Stimulated activated naive CD4-positive, alpha-beta T cell (primary cell): ENCODE results near the gene RAB11FIP2.
"Not testable (repeated sequence)": the region's sequence is repeated elsewhere in the genome, so short reads cannot be mapped to it uniquely, and the experiment has no call there.

Source experiments
- DNase-seq, 6 experiments: peaks; one replicate each; lab custom pipeline; 2025; lab: John Stamatoyannopoulos, UW

The RAB11FIP2 gene, protein sequence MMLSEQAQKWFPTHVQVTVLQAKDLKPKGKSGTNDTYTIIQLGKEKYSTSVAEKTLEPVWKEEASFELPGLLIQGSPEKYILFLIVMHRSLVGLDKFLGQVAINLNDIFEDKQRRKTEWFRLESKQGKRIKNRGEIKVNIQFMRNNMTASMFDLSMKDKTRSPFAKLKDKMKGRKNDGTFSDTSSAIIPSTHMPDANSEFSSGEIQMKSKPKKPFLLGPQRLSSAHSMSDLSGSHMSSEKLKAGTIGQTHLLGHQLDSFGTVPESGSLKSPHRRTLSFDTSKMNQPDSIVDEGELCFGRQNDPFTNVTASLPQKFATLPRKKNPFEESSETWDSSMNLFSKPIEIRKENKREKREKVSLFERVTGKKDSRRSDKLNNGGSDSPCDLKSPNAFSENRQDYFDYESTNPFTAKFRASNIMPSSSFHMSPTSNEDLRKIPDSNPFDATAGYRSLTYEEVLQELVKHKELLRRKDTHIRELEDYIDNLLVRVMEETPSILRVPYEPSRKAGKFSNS

DNA sequence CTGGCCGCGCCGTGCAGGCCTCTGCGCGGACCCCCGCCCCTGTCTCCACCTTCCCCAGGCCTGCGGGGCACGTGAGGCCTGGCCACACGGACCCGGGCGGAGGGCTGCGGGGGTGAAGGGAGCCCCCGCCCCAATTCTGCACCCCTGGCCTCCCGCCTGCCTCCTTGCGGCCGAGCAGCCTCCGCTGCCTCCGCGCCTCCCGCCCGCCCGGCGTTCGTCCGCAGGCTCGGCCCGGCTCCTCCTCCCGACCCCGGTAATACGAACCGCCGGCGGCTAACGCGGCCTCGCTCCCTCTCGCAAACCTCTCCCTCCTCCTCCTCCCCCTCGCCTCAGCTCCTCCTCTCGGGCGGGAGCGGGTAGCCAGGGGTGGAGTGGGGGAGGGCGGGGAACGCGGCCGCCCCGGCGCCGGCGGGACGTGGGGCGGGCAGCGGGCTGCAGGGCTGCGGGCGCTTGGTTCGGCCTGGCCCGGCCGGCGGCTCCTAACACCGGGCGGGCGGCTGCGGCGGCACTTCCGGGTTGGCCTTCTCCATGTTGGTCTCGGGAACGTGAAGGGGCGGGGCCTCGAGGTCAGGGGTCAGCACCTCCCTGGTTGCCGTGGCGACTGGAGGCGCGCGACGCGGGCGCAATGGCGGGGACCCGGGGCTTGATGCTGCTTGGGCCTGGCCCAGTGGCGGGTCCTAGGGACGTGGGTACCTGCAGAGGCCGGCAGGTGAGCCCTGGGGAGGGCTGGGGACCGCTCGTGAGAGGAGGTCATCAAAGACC is at the start of gene RAB11FIP2:
Gene RAB11FIP2 (minus strand): TSS at position 547 of the 762 bp plus-strand sequence. CDS start 778 bp downstream, outside the sequence.
- peak; percentile 89 to 96 (median 94) for DNase-seq

DNA sequence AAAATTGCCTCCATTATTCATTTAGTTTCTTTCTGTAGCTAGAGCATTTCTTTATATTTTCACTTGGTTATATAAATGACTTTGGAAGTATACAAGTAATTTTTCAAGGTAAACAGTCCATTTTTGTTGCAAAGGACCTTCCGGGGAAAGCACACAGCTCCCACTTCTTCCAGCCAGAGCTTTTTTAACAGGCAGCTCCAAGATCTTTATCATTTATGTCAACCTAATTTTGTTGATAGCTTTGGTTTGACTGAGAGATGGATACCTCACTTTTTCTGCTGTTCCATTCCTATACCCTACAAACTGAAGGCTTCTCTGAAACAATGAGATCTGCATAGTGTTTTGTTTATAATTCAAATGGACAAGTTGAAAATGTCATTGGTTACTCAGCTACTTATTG is 49.3 kb upstream of the RAB11FIP2 start:
- no peak for DNase-seq

DNA sequence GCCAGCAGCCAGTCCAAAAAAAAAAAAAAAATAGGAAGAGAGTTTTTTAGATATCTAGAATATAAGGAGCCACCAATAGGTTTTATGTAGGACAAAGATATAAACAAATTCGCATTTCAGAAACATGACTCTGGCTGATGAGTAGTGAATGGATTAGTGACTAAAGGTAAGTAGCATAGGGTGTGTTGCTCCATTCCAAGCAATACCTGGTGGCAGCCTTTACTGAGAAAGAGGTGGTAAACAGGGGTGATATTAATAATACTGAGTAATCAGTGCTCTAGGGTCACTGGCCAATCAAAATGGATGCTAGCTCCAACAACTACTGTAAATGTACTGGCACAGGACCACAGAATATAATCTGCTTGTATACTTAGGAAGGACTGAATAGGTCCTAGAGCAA is 45.5 kb upstream of the RAB11FIP2 start:
- no peak for DNase-seq

DNA sequence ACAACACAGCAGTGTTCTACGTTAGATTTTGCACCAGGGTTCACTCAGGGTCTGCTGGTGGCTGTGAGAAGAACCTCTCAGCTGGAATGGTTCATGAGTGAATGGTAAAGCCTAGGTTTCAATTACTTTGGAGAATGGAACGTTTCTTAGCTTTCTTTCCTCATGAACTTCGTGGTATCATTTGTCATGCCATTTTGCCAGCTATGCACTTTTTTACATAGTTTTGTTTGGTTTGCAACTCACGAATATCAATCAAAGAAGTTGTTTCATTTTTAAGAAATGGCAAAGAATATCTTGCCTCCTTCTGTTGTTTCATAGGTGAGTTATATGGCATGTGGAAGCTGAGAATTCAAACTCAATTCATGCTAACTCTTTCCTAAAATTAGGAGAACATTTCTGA is 34.1 kb upstream of the RAB11FIP2 start:
- no peak for DNase-seq

DNA sequence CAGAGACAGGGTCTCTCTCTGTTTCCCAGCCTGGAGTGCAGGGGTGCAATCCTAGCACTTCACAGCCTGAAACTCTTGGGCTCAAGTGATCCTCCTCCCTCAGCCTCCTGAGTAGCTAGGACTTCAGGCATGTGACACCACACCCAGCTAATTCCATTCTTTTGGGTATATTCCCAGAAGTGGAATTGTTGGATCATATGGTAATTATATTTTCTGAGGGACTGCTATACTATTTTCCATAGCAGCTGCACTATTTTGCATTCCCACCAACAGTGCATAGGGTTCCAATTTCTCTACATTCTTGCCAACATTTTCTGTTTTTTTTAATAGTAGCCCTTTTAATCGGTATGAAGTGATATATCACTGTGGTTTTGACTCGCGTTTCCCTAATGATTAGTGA is 30.0 kb upstream of the RAB11FIP2 start:
- no peak for DNase-seq

DNA sequence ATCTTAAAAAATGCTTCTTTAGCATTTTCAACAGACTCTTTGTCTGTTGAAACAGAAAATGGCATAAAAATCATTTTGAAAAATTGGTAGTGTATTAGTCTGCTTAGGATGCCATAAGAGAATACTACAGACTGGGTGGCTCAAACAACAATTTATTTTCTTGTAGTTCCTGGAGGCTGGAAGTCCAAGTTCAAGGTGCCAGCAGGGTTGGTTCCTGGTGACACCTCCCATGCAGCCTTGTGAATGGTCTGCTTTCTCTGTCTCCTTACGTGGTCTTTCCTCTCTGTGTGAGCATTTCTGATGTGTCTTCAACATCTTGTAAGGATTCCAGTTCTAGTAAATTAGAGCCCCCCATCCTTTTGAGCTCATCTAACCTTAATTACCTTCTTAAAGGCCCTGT is 26.1 kb upstream of the RAB11FIP2 start:
- no peak for DNase-seq

DNA sequence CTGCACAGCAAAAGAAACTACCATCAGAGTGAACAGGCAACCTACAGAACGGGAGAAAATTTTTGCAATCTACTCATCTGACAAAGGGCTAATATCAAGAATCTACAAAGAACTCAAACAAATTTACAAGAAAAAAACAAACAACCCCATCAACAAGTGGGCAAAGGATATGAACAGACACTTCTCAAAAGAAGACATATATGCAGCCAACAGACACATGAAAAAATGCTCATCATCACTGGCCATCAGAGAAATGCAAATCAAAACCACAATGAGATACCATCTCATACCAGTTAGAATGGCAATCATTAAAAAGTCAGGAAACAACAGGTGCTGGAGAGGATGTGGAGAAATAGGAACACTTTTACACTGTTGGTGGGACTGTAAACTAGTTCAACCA is 20.6 kb upstream of the RAB11FIP2 start:
- DNase-seq = not testable (repeated sequence)

DNA sequence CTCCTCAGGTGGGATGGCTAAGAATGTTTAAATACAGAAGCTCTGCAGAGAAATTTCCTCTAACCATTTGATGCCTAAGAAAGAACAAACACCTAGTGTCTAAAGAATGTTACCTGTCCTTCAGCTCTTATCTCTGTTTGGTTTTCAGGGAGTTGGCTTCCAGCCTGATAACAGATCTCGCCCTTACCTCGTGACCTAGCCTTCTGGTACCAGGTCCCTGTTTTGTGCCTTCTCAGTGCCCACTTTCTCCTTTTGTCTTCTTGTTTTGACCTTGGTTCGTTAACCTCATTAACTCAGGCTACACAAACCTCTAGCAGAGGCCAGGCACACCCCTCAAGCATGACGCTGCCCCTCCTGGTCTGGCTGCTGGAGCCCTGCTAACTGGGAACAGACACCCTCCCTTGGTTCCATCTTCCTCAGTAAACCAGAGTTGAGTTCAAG is 16.1 kb upstream of the RAB11FIP2 start:
- no peak for DNase-seq

DNA sequence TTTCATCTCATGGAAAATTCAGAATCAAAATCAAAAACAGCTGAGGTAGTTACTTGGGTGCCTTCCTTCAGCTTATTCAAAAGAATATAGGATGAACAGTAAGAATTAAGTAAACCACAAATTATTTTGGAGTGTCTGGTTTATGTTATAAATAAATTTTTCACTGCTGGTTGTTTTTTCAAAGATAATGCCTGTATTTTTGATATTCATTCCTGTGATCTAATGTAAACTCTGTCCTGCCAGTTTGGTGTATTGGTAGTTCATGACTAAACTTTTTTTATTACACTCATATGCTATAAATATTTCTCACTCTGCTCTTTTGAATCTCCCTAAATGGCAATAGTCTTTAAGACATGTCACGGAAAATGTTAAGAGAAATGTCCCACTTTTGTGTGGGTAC is 11.6 kb upstream of the RAB11FIP2 start:
- DNase-seq = no peak

DNA sequence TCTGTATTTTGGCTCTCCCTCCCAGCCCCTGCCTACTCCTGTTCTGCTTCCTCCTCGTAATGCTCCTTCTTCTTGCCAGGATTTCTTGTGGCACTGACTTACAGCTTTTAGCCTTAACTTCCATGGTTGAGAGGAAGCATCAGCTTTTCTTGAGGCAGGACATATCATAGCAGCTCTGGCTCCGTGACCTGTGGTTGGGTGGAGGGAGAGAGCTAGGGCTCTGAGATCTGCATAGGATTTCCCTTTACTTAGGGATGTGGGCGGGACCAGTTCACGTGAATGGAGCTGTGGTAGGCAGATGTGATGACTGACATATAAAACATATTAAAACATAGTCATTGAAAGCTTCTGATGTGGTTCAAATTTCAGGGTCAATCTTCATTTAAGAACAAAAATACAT is 10.6 kb upstream of the RAB11FIP2 start:
- DNase-seq = no peak

DNA sequence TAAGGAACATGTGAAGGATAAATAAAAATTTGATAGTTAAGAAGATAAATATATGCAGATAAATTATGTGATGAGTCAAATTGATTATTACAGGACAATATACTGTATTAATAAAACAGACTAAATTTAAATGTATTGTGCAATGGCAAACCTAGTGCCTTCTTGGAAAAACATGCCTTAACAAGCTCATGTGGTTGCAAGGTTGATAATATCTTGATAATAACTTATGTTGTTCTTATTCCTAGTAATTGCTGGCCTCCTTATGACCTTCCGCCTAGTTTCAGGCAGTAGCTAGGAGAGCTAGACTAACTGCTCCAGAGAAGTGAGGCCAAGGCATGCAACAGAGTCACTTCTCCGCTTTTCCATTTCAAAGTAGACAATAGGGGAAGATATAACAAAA is 7.6 kb upstream of the RAB11FIP2 start:
- DNase-seq = no peak

DNA sequence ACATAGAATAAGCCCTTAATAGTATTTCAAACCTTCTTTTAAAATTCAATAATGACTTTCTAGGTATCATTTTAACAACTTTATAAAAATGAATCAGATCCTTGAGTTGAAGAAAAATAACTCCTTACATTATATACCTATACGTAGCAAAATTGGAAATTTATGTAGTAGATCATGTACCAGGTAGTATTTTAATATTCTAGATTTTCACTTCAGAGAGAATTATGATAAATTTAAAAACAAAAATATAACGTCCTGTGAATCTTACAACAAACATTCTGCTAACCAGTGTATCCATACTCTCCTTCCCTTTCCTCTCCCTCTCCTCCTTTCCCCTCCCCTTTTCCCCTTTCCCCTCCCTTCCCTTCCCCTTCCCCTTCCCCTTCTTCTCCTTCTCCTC is 6.1 kb upstream of the RAB11FIP2 start:
- DNase-seq = no peak

DNA sequence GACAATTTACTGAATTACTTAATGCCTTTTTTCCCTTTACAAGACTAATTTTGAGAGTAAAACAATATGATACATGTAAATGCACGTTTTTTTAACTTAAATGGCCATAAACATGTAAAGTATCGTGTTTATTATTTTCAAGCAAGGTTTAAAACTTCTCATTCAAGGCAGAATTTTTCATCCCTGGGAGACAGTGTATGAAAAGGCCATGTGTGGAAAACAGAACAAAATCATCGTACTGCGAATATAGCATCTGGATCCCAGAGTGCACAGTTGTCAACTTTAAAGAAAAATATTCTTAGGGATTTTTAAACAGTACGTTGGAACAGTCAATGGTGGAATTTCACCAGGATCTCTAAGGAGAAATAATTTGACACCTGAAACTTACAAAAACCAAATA is 1.1 kb upstream of the RAB11FIP2 start:
- no peak for DNase-seq

DNA sequence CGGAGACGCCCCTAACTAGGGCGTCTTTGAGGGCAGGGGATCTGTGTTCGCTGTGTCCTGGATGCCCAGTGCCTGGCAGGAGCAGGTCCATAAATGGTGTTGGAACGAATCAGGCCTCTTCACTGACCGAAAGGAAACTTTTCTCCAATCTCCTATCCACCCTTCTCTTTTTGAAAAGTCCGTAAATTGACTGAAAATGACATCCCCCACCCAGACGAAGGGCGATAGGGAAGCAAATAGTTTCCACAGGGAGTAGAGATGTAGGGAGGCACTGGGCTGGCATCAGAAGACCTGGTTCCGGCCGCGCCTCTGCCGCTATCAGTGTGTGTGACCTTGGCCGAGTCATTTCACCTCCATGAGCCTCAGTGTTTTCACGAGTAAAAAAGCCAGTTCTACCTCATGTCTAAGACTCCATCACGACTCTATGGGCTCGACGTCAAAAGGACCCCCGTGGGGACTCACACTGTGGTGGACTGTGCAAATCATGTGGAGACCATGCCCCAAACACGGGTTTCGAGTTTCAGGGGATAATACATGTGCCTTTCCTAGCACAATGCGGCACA is 497 bp upstream of the RAB11FIP2 start:
- DNase-seq = no peak

DNA sequence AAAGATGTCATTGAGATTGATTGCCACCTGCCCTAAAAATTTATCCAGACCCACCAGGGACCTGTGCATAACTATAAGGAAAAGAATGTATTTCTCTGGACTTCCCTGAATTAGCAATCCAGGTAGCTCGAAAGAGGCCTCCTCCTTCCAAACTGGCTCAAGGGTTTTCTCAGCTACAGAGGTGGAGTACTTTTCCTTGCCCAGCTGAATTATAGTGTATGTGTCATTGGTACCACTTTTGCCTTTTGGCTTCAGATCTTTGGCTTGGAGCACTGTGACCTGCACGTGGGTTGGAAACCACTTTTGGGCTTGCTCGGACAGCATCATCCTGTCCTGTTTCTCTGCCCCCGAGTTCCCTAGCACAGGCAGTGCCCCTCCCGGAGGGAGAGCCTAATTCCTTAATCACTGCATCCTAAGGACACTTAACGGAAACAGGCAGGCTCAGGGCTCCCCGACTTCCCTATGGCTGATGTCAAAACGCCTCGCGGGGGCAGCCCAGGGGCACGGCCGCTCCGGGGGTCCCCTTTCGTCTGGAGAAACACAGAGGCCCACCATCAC is 825 bp downstream of the RAB11FIP2 start:
- DNase-seq = peak in 4 of 6 experiments; percentile 17 to 59 (median 30)

DNA sequence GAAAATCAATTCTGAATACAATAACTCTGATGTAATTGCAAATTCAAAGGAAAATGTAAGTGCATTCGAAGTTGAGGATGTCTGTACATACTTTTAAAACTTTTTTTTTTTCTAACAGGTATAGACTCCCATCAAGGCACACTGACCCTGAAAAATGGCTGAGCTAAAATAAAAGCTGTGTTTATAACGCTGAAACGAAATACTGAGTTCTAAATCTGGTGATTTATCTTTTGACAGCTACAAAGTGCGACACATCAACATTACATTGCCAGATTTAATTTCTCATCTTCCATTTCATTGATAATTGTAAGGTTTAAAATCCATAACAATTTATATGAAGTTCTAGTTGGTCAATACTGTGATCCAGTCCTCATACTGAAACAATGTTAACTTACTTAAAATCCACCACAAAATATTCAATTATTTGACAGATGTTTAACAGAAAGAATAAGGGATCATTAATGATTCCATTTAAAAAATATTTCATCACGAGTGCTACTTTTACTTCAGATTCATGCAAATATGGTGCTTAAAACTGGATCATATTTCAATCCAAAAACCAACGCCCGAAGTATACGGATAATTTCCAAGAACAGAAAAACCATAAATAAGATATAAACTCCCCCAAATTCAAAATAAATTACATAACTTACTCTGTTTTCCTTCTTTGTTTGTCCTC is 1.4 kb downstream of the RAB11FIP2 start:
- DNase-seq = no peak

DNA sequence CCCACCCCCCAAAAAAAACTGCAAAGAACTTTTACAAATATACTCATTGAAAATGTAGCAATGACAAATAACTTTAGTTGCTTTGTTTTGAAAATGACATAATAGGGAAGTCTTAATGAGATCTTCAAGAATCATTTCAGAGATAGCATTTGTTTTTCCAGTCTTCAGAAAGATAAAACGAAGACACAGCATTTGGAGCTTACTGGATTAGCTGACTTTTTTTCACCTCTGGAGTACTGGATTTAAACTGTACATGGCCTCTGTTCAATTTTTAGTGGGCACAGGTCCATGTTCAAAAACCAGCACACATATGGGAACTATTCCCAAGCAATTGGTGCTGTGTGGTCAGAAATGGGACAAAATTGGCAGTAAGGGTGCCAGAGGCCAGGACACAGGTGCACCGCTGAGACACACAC is 3.9 kb downstream of the RAB11FIP2 start:
- no peak for DNase-seq

DNA sequence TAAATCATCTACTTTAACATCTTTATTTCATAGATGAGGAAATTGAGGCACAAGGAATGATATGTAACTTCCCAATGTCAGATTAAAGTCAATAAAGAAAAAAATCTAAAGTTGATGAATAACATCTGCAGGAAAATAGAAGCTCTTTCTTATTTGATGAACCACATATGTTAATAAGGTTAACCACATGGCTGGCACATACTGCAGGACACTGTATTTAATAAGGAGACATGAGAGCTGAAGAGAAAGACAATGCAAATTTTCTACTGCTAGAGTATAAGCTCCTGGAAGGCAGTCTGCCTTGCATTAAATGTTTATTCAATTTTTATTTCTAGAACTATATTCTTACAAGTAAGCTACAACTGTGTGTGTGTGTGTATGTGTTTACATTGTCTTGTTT is 4.4 kb downstream of the RAB11FIP2 start:
- DNase-seq = no peak

DNA sequence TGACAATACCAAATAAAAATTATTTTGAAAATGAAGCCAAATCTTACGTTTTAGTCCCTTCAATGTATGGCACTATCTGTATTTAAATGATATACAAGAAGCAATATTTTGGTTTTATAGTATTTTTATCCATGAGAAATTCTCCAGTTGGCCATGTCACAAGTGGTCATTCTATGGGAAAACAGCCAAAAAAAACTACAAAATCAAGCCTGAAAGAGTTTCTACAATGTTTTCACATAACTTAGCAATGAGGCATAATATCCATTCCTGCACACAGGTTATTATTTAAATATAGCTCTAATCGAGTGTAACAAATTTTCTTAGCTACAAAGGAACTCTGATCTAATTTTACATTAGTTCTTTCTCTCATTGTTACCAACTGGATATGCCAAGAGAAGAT is 5.4 kb downstream of the RAB11FIP2 start:
- DNase-seq = no peak

DNA sequence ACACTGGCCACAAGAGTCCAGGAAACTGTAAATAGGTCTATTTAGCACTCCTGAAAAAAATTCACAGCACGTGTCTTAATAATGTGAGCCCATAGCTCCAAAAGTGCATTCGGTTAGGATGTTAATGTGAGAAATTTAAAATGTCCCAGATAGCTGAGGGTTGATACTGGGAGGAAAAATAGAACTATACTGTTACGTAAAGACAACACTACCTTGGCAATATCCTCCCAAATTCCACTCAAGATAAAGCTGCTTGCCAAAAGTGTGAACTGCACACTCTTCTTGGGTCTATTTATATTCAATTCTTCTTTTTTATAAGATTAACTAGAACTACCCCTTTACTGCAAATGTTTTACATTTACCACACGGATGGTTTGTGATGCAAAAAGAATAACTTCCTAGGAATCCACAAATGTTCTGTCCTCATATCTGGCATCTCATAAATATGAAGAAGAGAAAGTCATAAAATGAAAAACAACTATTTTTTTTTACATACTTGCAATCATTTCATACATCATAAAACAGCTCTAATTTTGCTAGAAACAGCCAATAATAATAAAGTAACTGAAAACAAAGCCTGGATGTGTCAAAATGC is 10.4 kb downstream of the RAB11FIP2 start:
- DNase-seq = no peak

DNA sequence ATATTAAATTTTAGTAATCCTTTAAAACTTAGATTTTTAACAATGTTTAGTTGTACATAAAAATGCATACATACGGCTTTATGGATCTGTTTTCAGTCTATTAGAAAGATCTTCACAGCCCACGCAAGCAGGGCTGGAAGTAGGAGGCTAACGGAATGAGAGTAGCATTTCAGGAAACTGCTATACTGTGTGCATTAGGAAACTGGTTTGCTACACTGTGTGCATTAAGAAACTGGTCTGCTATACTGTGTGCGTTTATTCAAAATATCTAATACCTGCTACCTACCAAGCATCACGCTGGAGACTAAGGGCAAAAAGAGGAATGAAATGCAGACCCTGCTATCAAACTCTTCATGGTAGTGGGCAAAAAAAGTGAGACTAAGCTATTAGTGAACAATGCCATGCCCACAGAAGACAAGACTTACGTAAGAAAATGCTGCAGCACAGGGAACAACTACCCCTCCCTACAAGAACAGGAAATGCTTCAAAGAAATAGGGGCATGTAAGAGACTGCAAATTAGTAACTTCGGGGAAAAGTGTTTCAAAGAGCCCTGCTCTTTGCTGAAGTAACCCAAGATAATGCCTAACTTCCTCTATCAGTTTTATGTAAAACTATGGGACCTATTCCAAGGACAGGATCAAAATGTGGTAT is 11.3 kb downstream of the RAB11FIP2 start:
- peak in 3 of 6 experiments; percentile 26 to 40 (median 36) for DNase-seq
